Neural crest cell (in vitro differentiated cells): ENCODE results near the gene HOXA9. TPM values are rescaled to one million over a fixed set of nuclear protein-coding genes. Genes with fewer than 3 reads are reported as not detected.

Source experiments
- DNase-seq: peaks from one replicate; pipeline ENCODE4 v3.0.0; 2021; ENCODE audit warnings: low read depth, mixed read lengths, low spot score
- H3K27ac Mint-ChIP-seq: one replicate; pipeline ENCODE4 v1.8.0; 2021; ENCODE audit warnings: mild to moderate bottlenecking, mixed read lengths; ENCODE audit not compliant: unreplicated experiment
- H3K27me3 Mint-ChIP-seq: 2 replicates; pipeline ENCODE4 v1.8.0; 2021; ENCODE audit warnings: low read depth, mild to moderate bottlenecking, mixed read lengths
- H3K36me3 Mint-ChIP-seq: 2 replicates; pipeline ENCODE4 v1.8.0; 2021; ENCODE audit warnings: low read depth, mild to moderate bottlenecking, mixed read lengths
- H3K4me1 Mint-ChIP-seq: 2 replicates; pipeline ENCODE4 v1.8.0; 2021; ENCODE audit warnings: mixed read lengths
- H3K4me3 Mint-ChIP-seq: one replicate; pipeline ENCODE4 v1.8.0; 2021; ENCODE audit warnings: mild to moderate bottlenecking, mixed read lengths
- H3K9me3 Mint-ChIP-seq: 2 replicates; pipeline ENCODE4 v1.8.0; 2021; ENCODE audit warnings: mixed read lengths
- total RNA-seq: library from RNA; stranded (reverse); gene quantifications from 2 replicates; pipeline ENCODE4 v1.2.1, GENCODE V29; 2021
- TF ChIP-seq, protein P1 (sequence below): fragments of 200-600 bp; sonication (generic); conservative IDR thresholded peaks from 2 replicates; pipeline ENCODE4 v1.5.0; 2021; ENCODE audit warnings: antibody characterized with exemption, mild to moderate bottlenecking

HOXA9 gene
- total RNA-seq, 1 donor from 2014 or later, result 9.0 TPM

DNA sequence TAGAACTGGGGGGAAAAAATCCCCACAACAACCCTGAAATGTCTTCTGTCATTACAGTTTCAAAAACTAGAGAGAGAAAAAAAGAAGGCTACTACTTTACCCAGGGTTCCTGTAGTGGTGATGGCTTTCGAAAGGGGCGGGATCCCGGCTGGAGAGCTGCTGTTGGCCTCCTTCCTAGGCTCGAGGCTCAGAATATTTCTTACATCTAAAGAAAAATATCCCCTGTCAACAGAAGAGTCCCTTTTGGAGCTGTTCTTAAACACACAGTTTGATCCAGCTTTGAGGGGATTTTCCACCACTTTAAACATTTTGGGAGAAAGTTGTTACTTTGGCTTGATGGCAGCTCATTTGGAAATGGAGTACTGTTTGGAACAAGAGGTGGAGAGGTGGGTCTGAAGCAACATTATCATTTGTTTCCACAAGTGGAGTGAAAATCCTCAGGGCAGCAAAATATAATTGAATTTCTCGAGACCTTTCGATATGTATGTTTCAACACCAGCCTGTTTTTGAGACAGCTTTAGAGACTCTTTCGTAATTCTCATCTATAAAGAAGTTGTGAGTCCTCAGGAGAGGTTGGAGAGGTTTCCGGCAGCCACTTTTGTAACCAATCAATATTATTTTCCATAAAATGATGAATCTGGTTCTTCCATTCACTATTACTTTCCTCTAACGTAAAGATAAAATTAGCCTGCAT is 29.5 kb upstream of the HOXA9 start:
- TF ChIP-seq, protein P1, sequence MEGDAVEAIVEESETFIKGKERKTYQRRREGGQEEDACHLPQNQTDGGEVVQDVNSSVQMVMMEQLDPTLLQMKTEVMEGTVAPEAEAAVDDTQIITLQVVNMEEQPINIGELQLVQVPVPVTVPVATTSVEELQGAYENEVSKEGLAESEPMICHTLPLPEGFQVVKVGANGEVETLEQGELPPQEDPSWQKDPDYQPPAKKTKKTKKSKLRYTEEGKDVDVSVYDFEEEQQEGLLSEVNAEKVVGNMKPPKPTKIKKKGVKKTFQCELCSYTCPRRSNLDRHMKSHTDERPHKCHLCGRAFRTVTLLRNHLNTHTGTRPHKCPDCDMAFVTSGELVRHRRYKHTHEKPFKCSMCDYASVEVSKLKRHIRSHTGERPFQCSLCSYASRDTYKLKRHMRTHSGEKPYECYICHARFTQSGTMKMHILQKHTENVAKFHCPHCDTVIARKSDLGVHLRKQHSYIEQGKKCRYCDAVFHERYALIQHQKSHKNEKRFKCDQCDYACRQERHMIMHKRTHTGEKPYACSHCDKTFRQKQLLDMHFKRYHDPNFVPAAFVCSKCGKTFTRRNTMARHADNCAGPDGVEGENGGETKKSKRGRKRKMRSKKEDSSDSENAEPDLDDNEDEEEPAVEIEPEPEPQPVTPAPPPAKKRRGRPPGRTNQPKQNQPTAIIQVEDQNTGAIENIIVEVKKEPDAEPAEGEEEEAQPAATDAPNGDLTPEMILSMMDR, result no peak
- Mint-ChIP-seq H3K36me3 (no peaks in the 10 kb centered on the region), H3K27ac (no peak overlapping the region), H3K4me3 (no peak overlapping the region), H3K4me1 (no peaks in the 10 kb centered on the region), H3K9me3 (no peaks in the 10 kb centered on the region), H3K27me3 (peaks cover 95% of the 10 kb centered on the region)
- no peak for DNase-seq

- DNase-seq, result no peak
- Mint-ChIP-seq H3K36me3 (no peaks in the 10 kb centered on the region), H3K4me3 (no peak overlapping the region), H3K4me1 (no peaks in the 10 kb centered on the region), H3K9me3 (no peaks in the 10 kb centered on the region), H3K27me3 (peaks cover 99% of the 10 kb centered on the region), H3K27ac (no peak overlapping the region)
- TF ChIP-seq, protein P1, result no peak
Observed at GRCh38 chr7:27194002-27194352, 28.6 kb upstream of the HOXA9 start.

DNA sequence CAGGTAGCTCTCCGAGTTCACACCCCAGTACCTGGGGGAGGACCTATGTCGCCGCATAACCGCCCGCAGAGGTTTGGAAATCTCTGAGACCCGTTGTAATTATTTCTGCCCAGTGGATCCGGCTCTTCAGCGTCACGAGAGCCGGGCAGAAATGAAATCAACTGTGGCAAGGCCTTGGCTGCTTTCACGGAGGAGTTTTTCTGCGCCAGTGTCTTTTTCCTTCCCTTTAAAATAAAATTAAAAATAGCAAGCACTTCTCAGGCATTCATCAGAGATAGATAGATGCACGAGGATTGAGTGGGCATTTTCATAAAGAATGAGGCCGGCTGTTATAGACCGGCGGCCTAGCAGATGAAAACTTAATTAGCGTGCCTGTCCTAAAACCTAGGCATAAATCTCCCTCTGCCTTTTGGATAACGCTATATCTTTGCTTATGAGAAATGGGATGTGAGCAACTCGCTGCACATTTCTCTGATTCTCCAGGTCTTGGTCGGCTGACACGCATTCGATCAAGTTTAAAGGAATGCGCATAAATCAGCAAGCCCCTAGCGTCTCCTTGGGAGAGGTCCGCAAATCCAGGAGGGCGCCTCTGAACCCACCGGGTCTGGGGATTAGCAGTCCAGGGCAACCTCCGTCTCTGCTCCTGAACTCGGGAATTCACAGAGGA is 28.1 kb upstream of the HOXA9 start:
- TF ChIP-seq, protein P1, result no peak
- no peak overlapping the region for H3K27ac Mint-ChIP-seq
- no peak for DNase-seq
- no peak overlapping the region for H3K4me3 Mint-ChIP-seq
- H3K9me3 Mint-ChIP-seq, result no peaks in the 10 kb centered on the region
- no peaks in the 10 kb centered on the region for H3K36me3 Mint-ChIP-seq
- H3K4me1 Mint-ChIP-seq, result peaks cover 3% of the 10 kb centered on the region
- peaks cover 99% of the 10 kb centered on the region for H3K27me3 Mint-ChIP-seq

GRCh38 chr7:27192546-27193334 is 27.4 kb upstream of the HOXA9 start:
- no peak for DNase-seq
- no peak overlapping the region for H3K4me3 Mint-ChIP-seq
- no peak overlapping the region for H3K27ac Mint-ChIP-seq
- H3K27me3 Mint-ChIP-seq, result peaks cover 99% of the 10 kb centered on the region
- H3K4me1 Mint-ChIP-seq, result peaks cover 5% of the 10 kb centered on the region
- H3K9me3 Mint-ChIP-seq, result no peaks in the 10 kb centered on the region
- TF ChIP-seq, protein P1, result no peak
- H3K36me3 Mint-ChIP-seq, result no peaks in the 10 kb centered on the region

GRCh38 chr7:27191833-27192545 is 26.7 kb upstream of the HOXA9 start:
- Mint-ChIP-seq H3K36me3 (no peaks in the 10 kb centered on the region), H3K4me1 (peaks cover 5% of the 10 kb centered on the region), H3K9me3 (no peaks in the 10 kb centered on the region), H3K4me3 (no peak overlapping the region), H3K27me3 (peaks cover 99% of the 10 kb centered on the region), H3K27ac (no peak overlapping the region)
- TF ChIP-seq, protein P1, result no peak
- no peak for DNase-seq
